K562 (cell line): ENCODE results near the gene PHC1.

ENCODE experiments used
- ELF1 ChIP-seq: fragments of 200-800 bp; sonication (Bioruptor generic); IDR thresholded peaks from 2 replicates; pipeline ENCODE4 v1.6.1; 2016; ENCODE audit warnings: missing genetic modification characterization, missing compliant biosample characterization
- EZH2 ChIP-seq: IDR thresholded peaks from 2 replicates; pipeline ENCODE4 v1.6.1; 2012; ENCODE audit warnings: low read depth, mild to moderate bottlenecking, inconsistent platforms, low read length, borderline replicate concordance
- MYC ChIP-seq, 2 experiments: fragments of 250-450 bp in 1 of 2; sonication (Bioruptor Pico) in 1 of 2; IDR thresholded peaks; 2 replicates each; pipeline versions ENCODE4 v1.5.1 to v1.6.1; 2012 to 2021; ENCODE audit warnings: low read depth in 2 of 2, borderline replicate concordance in 1 of 2, improper control_type of control experiment in 1 of 2, low read length in 1 of 2, mild to moderate bottlenecking in 1 of 2, moderate library complexity in 1 of 2
- TGIF2 ChIP-seq: sonication (generic); formaldehyde crosslinking; IDR thresholded peaks from 2 replicates; pipeline ENCODE4 v1.8.1; 2022; ENCODE audit warnings: mild to moderate bottlenecking, missing genetic modification reagents, moderate library complexity
- TF ChIP-seq, protein P1 (sequence below): sonication (generic); formaldehyde crosslinking; IDR thresholded peaks from 2 replicates; pipeline ENCODE4 v1.9.0; 2022; ENCODE audit warnings: mild to moderate bottlenecking, missing genetic modification reagents
- TF ChIP-seq, protein P2 (sequence below): sonication (generic); formaldehyde crosslinking; IDR thresholded peaks from 2 replicates; pipeline ENCODE4 v1.5.0; 2020; ENCODE audit warnings: missing genetic modification reagents
- TF ChIP-seq, protein P3 (sequence below), 3 experiments: IDR thresholded peaks in 2 of 3; conservative IDR thresholded peaks in 1 of 3; 2 replicates each; pipeline ENCODE4 v1.5.1; 2011 to 2012; ENCODE audit warnings: low read length in 3 of 3, mild to moderate bottlenecking in 3 of 3, control low read depth in 2 of 3, improper control_type of control experiment in 1 of 3, inconsistent platforms in 1 of 3, low read depth in 1 of 3, mixed read lengths in 1 of 3, moderate library complexity in 1 of 3; ENCODE audit not compliant: insufficient read depth in 2 of 3

DNA sequence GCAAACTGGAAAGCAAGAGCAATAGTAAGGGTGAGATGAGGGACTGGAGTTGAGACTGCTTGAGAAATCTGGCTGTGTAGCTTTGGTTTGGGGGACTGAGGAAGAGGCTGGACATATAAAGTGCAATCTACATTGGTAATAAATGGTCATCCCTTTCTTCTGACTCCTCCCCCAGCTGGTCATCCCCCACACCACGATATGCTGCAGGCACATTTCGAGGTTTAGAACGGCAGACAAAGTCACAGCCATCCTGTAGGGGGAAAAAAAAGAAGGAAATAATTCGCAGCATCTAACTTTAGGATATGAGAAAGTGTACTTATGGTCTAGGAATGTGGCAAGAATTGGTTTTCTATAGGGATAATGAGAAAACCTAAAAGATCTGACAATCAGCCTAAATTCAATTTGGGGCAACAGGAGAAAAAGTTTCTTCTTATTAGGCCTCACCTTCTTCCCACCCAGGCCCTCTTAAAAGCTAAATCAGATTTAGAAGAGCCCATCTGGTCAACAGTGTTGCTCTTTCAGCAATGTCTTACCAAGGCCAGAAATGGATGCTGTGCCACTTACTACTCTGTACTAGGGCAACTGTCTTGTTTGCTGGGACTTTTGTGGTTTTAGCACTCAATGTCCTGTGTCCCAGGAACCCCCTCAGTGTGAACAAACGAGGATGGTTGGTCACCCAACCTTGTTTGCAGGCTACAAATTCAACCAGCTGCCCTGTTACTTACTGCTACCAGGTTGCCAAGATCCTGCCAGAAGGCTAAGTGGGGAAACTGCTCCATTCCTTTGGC lies 27.6 kb downstream of the PHC1 start:
- TF ChIP-seq, protein P1, sequence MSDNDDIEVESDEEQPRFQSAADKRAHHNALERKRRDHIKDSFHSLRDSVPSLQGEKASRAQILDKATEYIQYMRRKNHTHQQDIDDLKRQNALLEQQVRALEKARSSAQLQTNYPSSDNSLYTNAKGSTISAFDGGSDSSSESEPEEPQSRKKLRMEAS (CRISPR knock-in tag) = no peak
- TF ChIP-seq ELF1 (tag) (no peak), EZH2 (no peak), MYC (IDR thresholded peaks at IDR 0.05; ENCODE audit: low read depth, low read length) (no peak), MYC (CRISPR knock-in tag; IDR thresholded peaks at IDR 0.05; ENCODE audit: borderline replicate concordance, low read depth) (no peak), TGIF2 (no peak)
- TF ChIP-seq, protein P2, sequence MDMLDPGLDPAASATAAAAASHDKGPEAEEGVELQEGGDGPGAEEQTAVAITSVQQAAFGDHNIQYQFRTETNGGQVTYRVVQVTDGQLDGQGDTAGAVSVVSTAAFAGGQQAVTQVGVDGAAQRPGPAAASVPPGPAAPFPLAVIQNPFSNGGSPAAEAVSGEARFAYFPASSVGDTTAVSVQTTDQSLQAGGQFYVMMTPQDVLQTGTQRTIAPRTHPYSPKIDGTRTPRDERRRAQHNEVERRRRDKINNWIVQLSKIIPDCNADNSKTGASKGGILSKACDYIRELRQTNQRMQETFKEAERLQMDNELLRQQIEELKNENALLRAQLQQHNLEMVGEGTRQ (CRISPR knock-in tag) = no peak
- TF ChIP-seq, protein P3, sequence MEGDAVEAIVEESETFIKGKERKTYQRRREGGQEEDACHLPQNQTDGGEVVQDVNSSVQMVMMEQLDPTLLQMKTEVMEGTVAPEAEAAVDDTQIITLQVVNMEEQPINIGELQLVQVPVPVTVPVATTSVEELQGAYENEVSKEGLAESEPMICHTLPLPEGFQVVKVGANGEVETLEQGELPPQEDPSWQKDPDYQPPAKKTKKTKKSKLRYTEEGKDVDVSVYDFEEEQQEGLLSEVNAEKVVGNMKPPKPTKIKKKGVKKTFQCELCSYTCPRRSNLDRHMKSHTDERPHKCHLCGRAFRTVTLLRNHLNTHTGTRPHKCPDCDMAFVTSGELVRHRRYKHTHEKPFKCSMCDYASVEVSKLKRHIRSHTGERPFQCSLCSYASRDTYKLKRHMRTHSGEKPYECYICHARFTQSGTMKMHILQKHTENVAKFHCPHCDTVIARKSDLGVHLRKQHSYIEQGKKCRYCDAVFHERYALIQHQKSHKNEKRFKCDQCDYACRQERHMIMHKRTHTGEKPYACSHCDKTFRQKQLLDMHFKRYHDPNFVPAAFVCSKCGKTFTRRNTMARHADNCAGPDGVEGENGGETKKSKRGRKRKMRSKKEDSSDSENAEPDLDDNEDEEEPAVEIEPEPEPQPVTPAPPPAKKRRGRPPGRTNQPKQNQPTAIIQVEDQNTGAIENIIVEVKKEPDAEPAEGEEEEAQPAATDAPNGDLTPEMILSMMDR (IDR thresholded peaks at IDR 0.05 in 2 of 3, conservative IDR thresholded peaks at IDR 0.05 in 1 of 3; ENCODE audit: insufficient read depth in 2 of 3, low read depth in 1 of 3, low read length in 3 of 3) = no peak
